ENCODE results near the gene MAP3K5.

GRCh38 chr6:136723780-136724179, 68.5 kb downstream of the MAP3K5 start:
- TF ChIP-seq, protein P1, sequence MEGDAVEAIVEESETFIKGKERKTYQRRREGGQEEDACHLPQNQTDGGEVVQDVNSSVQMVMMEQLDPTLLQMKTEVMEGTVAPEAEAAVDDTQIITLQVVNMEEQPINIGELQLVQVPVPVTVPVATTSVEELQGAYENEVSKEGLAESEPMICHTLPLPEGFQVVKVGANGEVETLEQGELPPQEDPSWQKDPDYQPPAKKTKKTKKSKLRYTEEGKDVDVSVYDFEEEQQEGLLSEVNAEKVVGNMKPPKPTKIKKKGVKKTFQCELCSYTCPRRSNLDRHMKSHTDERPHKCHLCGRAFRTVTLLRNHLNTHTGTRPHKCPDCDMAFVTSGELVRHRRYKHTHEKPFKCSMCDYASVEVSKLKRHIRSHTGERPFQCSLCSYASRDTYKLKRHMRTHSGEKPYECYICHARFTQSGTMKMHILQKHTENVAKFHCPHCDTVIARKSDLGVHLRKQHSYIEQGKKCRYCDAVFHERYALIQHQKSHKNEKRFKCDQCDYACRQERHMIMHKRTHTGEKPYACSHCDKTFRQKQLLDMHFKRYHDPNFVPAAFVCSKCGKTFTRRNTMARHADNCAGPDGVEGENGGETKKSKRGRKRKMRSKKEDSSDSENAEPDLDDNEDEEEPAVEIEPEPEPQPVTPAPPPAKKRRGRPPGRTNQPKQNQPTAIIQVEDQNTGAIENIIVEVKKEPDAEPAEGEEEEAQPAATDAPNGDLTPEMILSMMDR (IDR thresholded peaks at IDR 0.05): no peak
- TF ChIP-seq POLR2AphosphoS5 (IDR thresholded peaks at IDR 0.05) (no peak), POLR2A (IDR thresholded peaks at IDR 0.05) (no peak)
